ENCODE results near the gene ASB15.

ASB15 gene

GRCh38 chr7:123675181-123675473 lies 73.5 kb downstream of the ASB15 start:
- DNase-seq: no peak
- Histone ChIP-seq H3K9me3 (ENCODE audit: severe bottlenecking) (no peaks in the 10 kb centered on the region), H3K4me3 (ENCODE audit: low read depth, low read length) (no peak overlapping the region), H3K27me3 (ENCODE audit: insufficient read depth, low read depth, severe bottlenecking) (no peaks in the 10 kb centered on the region), H3K36me3 (no peaks in the 10 kb centered on the region), H3K27ac (no peak overlapping the region)
- TF ChIP-seq, protein P1, sequence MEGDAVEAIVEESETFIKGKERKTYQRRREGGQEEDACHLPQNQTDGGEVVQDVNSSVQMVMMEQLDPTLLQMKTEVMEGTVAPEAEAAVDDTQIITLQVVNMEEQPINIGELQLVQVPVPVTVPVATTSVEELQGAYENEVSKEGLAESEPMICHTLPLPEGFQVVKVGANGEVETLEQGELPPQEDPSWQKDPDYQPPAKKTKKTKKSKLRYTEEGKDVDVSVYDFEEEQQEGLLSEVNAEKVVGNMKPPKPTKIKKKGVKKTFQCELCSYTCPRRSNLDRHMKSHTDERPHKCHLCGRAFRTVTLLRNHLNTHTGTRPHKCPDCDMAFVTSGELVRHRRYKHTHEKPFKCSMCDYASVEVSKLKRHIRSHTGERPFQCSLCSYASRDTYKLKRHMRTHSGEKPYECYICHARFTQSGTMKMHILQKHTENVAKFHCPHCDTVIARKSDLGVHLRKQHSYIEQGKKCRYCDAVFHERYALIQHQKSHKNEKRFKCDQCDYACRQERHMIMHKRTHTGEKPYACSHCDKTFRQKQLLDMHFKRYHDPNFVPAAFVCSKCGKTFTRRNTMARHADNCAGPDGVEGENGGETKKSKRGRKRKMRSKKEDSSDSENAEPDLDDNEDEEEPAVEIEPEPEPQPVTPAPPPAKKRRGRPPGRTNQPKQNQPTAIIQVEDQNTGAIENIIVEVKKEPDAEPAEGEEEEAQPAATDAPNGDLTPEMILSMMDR (IDR thresholded peaks at IDR 0.05; ENCODE audit: low read depth, low read length): no peak

DNA sequence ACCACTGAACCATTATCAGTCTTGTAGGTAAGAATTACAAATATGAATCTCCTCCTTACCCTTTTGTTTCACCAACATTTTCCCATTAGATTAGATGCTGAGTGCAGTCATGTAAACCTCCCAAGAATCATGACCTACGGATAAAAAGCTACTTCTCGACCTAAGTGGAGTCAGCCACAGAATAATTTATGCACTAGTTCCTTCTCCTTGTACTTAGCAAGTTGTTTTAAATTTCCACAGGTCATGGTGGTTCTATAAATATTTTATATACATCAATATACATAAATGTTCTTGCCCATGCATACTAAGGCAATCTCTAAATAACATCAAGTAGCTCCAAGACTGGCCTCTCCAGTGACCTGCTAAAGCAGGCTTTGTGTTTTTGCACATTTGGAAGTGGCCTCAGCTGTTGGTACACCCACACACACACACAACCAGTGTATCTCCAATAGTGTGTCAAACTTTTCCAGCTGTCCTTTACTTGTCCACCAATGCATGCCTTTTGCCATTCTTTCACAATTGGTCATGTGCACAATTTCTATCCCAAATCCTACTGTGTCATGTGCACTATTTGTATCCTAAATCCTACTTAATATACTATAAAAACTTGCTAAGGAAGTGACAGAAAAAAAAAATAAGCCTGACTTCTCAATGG lies 75.6 kb downstream of the ASB15 start:
- Histone ChIP-seq H3K36me3 (peaks cover 4% of the 10 kb centered on the region), H3K27ac (no peak overlapping the region), H3K9me3 (ENCODE audit: severe bottlenecking) (no peaks in the 10 kb centered on the region), H3K4me3 (ENCODE audit: low read depth, low read length) (no peak overlapping the region), H3K27me3 (ENCODE audit: insufficient read depth, low read depth, severe bottlenecking) (no peaks in the 10 kb centered on the region)
- TF ChIP-seq, protein P1 (IDR thresholded peaks at IDR 0.05; ENCODE audit: low read depth, low read length): no peak
- DNase-seq: no peak

GRCh38 chr7:123679614-123680013 lies 78.0 kb downstream of the ASB15 start:
- Histone ChIP-seq H3K9me3 (ENCODE audit: severe bottlenecking) (no peaks in the 10 kb centered on the region), H3K4me3 (ENCODE audit: low read depth, low read length) (no peak overlapping the region), H3K36me3 (peaks cover 6% of the 10 kb centered on the region), H3K27me3 (ENCODE audit: insufficient read depth, low read depth, severe bottlenecking) (no peaks in the 10 kb centered on the region), H3K27ac (no peak overlapping the region)
- DNase-seq: no peak
- TF ChIP-seq, protein P1 (IDR thresholded peaks at IDR 0.05; ENCODE audit: low read depth, low read length): no peak

DNA sequence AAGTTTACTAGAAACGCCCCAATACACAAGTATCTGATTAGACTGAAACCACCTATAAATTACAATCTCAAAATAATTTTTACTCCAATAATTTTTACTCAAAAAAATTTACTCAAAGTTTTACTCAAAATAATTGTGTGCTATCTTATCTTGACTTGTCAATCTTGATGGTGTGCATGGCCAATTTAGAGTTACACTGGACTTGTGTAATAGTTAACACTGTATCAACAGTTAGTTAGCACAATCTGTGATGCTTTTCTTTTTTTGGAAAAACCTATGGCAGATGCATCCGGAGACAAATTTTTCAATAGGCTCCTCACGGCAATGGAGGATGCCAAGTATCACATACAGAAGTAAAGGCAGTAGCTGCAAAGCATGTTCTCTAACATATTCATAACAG lies 79.0 kb downstream of the ASB15 start:
- H3K27ac ChIP-seq: no peak overlapping the region
- peaks cover 6% of the 10 kb centered on the region for H3K36me3 ChIP-seq
- no peak overlapping the region for H3K4me3 ChIP-seq (ENCODE audit: low read depth, low read length)
- DNase-seq: no peak
- H3K27me3 ChIP-seq (ENCODE audit: insufficient read depth, low read depth, severe bottlenecking): no peaks in the 10 kb centered on the region
- no peaks in the 10 kb centered on the region for H3K9me3 ChIP-seq (ENCODE audit: severe bottlenecking)
- TF ChIP-seq, protein P1 (IDR thresholded peaks at IDR 0.05; ENCODE audit: low read depth, low read length): no peak

DNA sequence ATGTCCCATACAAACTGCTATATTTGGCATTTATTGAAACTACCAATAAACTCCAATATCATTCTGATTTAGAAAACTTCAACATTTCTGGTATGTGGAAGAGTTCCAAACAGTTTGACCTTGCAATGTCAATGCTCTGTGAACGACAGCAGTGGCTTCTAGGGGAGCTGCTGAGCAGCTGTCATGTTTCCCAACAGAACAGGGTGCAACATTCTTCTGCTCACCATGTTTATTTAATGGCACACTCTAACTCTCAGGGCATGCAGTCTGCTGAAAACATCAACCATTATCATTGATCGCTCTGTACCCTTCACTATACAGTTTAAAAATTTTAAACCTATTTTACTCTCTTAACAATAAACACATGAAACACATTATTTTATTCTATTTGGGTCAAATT lies 79.9 kb downstream of the ASB15 start:
- H3K9me3 ChIP-seq (ENCODE audit: severe bottlenecking): no peaks in the 10 kb centered on the region
- no peak overlapping the region for H3K4me3 ChIP-seq (ENCODE audit: low read depth, low read length)
- TF ChIP-seq, protein P1 (IDR thresholded peaks at IDR 0.05; ENCODE audit: low read depth, low read length): no peak
- H3K27me3 ChIP-seq (ENCODE audit: insufficient read depth, low read depth, severe bottlenecking): no peaks in the 10 kb centered on the region
- peaks cover 6% of the 10 kb centered on the region for H3K36me3 ChIP-seq
- DNase-seq: no peak
- H3K27ac ChIP-seq: no peak overlapping the region

DNA sequence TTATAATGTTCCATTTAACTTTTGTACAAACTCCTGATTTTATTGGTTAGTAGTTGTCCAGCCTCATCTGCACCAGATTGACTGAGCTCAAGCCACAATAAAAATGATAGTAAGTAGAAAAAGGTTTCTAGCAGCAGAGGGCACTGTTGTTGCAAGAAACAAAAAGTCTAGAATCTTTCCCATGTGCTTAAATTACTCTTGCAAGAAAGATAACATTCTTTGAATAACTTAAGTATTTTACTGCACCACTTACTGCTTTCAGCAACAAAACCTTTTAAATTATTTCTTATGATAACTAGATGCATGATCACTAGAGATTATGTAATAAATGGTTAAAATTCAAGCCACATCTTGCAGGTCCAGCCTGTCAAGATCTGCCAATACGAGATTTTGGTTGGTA lies 81.1 kb downstream of the ASB15 start:
- H3K9me3 ChIP-seq (ENCODE audit: severe bottlenecking): no peaks in the 10 kb centered on the region
- H3K27ac ChIP-seq: no peak overlapping the region
- H3K4me3 ChIP-seq (ENCODE audit: low read depth, low read length): no peak overlapping the region
- H3K36me3 ChIP-seq: peaks cover 7% of the 10 kb centered on the region
- TF ChIP-seq, protein P1 (IDR thresholded peaks at IDR 0.05; ENCODE audit: low read depth, low read length): peak; percentile 40
- no peaks in the 10 kb centered on the region for H3K27me3 ChIP-seq (ENCODE audit: insufficient read depth, low read depth, severe bottlenecking)
- DNase-seq: no peak

All from WERI-Rb-1 (cell line).